HG03103 (cell line): Measurements from ENCODE around the gene TEX36.
"Not testable (repeated sequence)": the region's sequence is repeated elsewhere in the genome, so short reads cannot be mapped to it uniquely, and the experiment has no call there.

Experiments
- ATAC-seq: cut with Tn5 transposase; IDR thresholded peaks from one replicate; pipeline ENCODE4 v1.9.1; 2021; ENCODE audit warnings: low read depth; ENCODE audit not compliant: unreplicated experiment

Gene TEX36

DNA sequence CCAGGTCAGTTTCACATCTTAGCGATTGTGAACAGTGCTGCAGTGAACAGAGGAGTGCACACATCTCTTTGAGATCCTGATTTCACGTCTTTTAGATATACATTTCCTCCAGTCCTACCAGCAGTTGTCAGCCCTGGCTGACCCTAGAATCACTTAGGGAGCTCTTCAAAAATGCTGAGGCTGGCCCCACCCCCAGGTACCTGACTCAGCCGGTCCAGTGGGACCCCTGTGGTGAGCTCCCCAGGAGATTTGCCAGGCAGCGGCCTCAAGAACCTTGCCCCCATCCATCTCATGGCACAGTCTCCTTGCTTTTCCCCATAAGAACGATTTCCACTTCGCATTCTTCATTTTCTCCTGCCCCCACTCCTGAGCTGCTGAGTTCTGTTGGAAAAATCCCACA, 45.5 kb downstream of the TEX36 start:
- ATAC-seq, result no peak

GRCh38 chr10:125634606-125635005, 48.4 kb downstream of the TEX36 start:
- ATAC-seq, result no peak

- no peak for ATAC-seq
These were observed 49.4 kb downstream of the TEX36 start for GRCh38 chr10:125633517-125633999.

- no peak for ATAC-seq
These were observed 51.2 kb downstream of the TEX36 start for GRCh38 chr10:125631806-125632205.

DNA sequence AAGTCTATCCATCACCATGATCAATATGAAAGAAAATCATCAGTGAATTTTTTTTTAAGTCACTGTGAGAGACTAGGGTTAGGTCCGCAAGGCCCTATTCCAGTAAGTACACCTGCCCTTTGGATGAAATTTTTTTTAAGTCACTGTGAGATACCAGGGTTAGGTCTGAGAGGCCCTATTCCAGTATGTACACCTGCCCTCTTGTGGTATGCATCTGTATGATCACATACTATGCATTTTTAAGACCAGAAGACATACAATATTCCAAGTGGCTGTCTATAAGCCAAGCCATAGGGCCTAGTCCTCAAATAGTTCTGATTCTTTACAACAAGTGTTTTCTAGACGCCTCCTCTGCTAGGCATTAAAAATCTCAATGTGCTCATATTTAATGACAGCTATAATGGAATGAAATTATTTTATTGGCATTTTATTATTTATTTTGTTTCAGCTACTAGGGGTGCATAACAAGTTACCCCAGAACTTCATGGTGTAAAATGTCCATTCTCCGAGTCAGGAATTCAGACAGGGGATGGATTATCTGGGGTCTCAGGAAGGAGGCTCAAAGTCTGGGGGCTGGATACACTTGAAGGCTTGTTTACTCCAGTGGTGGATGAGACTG, 53.1 kb downstream of the TEX36 start:
- ATAC-seq, result no peak

GRCh38 chr10:125628104-125629049, 54.6 kb downstream of the TEX36 start:
- ATAC-seq, result no peak

- no peak for ATAC-seq
These were observed 55.3 kb downstream of the TEX36 start for GRCh38 chr10:125627646-125628045.

DNA sequence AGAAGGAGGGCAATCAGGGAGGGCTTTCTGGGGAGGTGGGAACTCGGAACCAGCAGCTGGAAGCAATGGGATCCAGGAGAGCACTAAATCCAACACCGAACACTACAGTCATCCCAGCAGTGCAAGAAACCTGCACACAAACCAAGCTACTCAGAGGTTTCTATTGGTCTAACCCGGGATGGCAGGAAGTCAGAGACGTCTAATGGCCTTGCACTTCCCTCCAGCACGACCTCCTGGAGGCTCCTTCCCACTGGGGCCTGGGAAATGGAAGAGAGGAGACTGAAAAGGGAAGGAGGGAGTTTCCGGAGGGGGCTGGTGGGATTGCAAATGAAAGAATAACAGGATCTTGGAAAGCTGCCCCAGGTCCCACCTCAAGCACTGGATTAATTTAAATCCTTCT, 56.3 kb downstream of the TEX36 start:
- ATAC-seq, result no peak

DNA sequence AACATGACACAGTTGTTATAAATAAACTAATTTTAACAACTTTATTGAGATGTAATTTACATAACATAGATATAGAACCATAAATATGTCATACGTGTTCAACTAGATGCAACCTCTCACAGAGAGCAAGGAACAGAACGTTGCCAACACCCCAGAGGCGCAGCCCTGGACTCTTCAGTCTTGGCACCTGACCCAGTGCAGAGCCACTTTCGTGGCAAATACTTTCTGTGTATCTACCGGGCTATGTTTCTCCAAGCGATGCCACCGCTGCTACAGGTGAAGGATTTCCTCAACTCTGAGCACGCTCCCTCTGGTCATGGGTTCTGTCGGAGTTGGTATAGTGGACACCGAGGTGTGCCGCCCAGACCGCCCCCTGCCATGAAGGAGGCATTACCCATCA, 57.4 kb downstream of the TEX36 start:
- no peak for ATAC-seq

- no peak for ATAC-seq
These were observed 58.2 kb downstream of the TEX36 start for GRCh38 chr10:125624800-125625199.

- ATAC-seq, result no peak
These were observed 61.9 kb downstream of the TEX36 start for GRCh38 chr10:125621052-125621451.

GRCh38 chr10:125620401-125620800, 62.6 kb downstream of the TEX36 start:
- no peak for ATAC-seq

DNA sequence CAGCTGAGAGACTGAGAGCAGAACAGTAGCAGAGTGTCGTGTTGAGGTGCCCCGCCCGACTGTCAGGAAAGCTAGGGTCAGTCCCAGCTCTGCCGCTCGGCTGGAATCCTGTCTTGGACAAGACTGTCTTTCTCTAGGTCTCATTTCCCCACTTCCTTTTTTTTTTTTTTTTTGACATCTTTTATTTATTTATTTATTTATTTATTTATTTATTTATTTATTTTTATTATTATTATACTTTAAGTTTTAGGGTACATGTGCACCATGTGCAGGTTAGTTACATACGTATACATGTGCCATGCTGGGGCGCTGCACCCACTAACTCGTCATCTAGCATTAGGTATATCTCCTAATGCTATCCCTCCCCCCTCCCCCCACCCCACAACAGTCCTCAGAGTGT, 69.9 kb downstream of the TEX36 start:
- ATAC-seq, result not testable (repeated sequence)

DNA sequence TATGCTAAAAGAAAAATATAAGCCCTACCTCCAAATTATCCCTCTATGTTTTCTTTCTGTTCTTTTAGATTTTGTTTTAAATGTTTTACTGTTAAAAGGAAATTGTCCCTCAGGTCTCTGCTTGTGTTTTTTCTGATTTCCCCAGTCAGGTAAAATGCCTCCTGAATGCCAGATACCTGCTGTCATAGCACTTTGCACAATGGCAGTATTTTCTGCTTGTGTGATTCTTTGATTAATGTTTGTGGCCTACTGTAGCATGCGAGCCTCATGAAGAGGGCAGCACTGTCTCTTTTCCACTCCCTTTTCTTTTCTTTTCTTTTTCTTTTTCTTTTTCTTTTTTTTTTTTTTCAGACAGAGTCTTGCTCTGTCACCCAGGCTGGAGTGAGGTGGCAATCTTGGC, 71.2 kb downstream of the TEX36 start:
- ATAC-seq, result no peak

DNA sequence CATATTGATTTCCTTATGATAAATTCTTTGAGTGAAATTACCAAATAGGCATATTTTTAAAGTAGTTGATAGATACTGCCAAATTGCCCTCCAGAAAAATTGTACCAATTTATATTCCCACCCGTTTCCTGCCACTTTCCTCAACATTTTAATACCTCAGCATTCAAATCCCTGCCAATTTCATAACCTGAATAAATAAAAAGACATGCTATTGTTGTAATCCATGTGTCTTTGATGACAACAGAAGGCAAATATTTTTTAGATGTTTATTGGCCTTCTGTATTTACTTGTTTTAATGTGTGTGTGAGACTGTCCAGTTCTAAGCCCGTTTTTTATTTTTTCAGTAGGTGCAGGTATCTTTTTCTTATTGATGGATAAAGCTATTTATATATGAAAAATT, 71.7 kb downstream of the TEX36 start:
- no peak for ATAC-seq

DNA sequence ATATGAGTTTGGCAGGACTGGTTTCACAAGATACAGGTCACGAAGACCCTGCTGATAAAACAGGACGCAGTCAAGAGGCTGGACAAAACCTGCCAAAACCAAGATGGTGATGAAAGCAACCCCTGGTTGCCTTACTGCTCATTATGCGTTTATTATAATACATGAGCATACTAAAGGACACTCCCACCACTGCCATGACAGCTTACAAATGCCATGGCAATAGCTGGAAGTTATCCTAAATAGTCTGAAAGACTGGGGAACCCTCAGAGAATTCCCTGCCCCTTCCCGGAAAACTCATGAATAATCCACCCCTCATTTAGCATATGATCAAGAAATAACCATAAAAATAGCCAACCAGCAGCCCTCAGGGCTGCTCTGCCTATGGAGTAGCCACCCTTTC, 73.1 kb downstream of the TEX36 start:
- no peak for ATAC-seq

GRCh38 chr10:125608474-125608873, 74.5 kb downstream of the TEX36 start:
- no peak for ATAC-seq

DNA sequence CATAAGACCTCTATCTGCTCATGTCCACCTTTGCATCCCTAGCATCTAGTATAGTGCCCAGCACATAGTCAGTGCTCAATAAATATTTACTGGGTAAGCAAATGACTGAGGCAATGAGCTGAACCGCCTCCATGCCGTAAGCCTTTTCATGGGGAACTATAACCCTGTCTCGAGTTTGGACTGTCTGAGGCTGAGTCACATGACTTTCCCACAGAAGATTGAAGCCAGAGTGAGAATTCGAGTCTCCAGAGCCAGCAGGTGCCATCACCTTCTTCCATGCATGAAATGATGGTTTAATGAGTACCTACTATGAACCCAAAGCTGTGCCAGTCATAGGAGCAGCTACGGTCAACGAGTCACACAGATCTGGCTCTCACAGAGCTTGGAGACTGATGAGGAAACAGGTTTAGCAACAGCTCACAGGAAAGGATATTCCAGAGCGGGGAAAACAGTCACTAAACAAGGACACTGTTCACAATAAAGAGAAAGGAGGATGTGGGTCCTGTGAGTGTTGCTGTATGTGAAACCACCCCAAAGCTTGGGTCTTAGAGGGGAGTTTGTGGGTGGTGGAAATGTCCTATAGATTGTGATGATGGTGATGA, 75.2 kb downstream of the TEX36 start:
- no peak for ATAC-seq

DNA sequence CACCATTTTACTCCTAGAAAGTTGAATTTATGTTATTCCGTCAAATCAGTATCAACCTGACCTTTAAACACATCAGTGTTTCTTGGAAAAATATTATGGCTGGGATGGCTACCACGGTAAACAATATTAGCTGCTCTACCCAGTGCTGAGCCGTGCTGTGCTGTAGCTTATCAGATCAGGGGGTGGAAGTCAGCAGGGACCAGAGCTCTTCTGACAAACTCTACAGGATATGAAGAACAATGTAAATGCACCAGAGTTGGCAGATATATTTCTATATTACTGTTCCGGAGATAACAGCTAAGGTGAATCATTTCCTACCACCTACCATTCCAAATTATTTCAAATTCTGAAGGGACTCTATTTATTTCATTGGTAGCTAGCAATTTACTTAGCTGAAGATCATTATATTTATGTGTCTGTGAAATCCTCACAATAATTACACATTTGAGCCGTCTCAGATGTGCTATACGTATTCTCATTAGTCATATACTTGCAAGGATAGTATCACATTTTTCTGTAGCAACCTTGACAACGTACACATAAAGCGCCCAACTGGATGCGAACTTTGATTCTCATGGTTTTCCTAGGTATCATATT, 76.5 kb downstream of the TEX36 start:
- no peak for ATAC-seq
